Measurements from ENCODE around the gene CLIP3.
"Not testable (repeated sequence)": the region's sequence is repeated elsewhere in the genome, so short reads cannot be mapped to it uniquely, and the experiment has no call there.

Gene CLIP3

GRCh38 chr19:36046443-36047050 is 13.9 kb upstream of the CLIP3 start:
- DNase-seq: no peak

GRCh38 chr19:36043952-36044351 is 11.3 kb upstream of the CLIP3 start:
- no peak for DNase-seq

DNA sequence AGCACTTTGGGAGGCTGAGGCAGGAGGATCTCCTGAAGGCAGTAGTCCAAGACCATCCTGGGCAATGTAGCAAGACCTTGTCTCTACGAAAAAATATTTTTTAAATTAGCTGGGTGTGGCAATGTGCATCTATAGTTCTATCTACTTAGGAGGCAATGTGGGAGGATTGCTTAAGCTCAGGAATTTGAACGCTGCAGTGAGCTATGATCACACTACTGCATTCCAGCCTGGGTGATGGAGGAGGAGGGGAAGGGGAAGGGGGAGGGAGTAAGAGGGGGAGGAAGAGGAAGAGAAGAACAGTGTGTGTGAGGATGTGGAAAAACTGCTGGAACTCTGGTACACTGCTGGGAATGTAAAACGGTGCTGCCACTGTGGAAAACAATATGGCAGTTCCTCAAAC is 9.2 kb upstream of the CLIP3 start:
- DNase-seq: no peak

- not testable (repeated sequence) for DNase-seq
These were observed 8.4 kb upstream of the CLIP3 start for GRCh38 chr19:36041092-36041491.

DNA sequence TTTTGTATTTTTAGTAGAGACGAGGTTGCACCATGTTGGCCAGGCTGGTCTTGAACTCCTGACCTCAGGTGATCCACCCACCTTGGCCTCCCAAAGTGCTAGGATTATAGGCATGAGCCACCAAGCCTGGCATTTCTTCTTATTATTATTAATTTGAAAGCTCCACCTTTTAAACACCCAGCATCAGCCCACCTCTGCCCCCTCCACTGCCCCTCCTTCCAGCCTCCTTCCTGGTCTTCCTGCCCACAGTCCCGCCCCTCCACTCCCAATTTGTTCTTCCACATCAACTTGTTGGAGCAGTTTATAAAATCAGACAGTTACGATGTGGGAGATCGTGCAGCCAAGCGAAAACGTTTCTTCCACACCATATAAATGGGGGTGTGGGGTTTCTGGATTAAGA is 7.8 kb upstream of the CLIP3 start:
- DNase-seq: no peak

GRCh38 chr19:36031308-36031707 is 1.4 kb downstream of the CLIP3 start:
- no peak for DNase-seq

- no peak for DNase-seq
These were observed 2.2 kb downstream of the CLIP3 start for GRCh38 chr19:36030264-36031148.

DNA sequence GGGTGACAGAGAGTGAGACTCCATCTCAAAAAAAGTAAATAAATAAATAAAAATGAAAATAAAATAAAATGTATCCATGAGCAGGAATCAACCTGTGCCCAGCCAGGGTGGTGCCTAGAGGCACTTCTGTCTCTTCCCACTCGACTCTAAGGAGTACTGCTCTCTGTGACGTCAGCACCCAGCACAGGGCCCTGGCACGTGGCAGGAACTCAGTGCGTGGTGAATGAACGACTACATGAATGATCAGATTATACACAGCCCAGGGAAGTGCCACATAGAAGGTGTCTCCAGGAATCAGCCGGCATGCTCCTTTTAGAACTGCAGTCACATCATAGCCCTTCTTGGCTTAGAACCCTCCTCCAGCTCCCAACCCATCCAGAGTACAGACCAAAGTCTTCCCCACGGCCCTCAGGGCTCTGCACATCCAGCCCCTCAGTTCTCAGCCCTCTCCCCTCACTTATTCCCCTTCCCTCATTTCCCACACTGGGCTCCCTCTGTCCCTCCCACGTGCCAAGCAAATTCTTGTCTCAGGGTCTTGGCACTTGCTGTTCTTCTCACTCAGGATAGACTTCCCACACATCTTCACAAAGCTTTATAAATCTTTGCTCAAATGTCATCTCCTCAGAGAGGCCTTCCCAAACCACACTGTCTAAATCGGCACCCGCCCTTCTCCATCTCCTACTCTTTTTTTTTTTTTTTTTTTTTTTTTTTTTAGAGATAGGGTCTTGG is 4.2 kb downstream of the CLIP3 start:
- DNase-seq: no peak

- DNase-seq: no peak
These were observed 5.0 kb downstream of the CLIP3 start for GRCh38 chr19:36027696-36028095.

DNA sequence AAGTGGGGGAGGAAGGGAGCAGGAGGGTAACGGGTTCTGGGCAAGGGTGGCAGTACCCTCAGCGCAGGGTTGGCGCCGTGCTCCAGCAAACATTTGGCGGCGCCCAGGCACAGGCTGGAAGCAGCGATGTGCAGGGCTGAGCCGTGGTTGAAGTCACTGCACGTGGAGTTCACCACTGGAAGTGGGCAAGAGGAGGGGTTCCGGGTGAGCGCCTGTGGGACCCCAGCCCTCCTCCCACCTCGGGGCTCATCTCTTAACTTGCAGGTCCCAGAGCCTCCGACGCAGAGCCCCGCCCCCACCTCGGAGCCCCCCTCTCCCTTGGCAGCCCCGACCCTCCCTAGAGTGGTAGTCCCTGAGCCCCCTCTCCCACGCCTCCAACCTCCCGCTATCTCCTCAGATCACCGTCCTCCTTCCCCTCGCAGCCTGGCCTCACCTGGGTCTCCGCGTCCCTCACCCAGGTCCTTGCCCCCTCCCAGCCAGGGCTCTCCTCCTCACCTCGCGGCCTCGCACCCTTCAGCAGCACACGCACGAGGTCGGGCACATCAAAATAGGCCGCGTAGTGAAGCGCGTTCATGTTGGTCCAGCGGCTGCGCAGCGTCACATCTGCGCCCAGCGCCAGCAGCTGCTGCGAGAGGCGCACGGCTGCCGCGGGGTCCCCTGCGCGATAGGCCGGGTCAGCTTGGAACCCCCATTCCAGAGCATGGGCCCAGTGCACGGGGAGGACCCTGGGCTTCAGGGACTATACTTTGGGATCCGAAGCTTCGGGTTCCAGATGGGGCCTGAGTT is 6.4 kb downstream of the CLIP3 start:
- no peak for DNase-seq

DNA sequence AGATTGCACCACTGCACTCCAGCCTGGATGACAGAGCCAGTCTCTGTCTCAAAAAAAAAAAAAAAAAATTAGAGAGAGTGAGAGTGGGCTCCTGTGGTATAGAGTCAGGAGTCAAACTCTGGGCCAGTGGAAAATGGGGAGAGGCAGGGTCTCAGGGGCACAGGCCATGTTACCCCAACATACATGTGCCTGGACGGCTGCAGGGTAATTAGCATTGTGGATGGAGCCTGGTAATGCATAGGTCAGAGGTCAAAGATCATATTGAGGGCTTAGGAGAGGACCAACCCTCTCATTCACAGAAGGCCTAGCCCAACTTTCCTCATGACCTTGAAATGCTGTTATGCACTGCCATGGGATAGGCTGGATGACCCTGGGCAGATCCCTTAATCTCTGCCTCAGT is 7.1 kb downstream of the CLIP3 start:
- no peak for DNase-seq

DNA sequence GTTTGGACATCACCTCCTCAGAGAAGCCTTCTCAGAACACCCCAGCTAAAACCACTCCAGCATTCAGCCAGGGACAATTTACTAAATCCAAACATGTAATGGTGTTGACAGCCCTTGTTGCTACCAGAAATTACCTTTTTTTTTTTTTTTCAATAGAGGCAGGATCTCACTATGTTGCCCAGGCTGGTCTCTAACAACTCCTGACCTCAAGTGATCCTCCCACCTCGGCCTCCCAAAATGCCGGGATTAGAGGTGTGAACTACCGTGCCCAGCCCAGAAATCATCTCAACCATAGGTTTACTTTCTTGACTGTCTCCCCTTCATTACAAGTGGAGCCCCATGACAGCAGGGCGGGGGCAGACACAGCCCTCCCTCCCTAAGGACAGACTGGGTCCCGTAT is 9.2 kb downstream of the CLIP3 start:
- no peak for DNase-seq

DNA sequence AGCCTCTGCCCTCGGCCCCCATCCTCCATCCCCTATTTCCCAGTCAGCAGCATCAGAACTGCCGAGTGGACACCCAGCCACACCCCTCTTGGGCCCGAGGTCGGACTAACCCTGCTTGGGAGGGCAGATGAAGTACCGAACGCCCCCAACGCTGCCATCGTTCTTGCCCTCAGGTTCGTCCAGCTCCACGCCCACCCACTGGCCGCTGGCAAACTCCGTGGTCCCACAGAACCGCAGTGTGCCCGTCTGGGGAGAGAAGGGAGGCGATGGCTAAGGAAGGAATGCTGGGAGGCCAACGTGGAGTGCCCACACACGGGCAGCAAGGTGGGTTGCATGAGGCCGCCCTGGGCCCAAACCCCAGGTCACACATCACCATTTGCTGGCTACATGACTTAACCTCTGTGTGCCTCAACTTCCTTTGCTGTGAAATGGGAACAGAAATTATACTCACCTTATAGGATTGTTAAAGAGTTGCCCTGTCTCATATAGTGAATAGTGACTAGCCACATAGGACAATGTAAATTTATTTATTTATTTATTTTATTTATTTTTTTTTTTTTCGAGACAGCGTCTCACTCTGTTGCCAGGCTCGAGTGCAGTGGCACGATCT is 13.5 kb downstream of the CLIP3 start:
- DNase-seq: no peak

DNA sequence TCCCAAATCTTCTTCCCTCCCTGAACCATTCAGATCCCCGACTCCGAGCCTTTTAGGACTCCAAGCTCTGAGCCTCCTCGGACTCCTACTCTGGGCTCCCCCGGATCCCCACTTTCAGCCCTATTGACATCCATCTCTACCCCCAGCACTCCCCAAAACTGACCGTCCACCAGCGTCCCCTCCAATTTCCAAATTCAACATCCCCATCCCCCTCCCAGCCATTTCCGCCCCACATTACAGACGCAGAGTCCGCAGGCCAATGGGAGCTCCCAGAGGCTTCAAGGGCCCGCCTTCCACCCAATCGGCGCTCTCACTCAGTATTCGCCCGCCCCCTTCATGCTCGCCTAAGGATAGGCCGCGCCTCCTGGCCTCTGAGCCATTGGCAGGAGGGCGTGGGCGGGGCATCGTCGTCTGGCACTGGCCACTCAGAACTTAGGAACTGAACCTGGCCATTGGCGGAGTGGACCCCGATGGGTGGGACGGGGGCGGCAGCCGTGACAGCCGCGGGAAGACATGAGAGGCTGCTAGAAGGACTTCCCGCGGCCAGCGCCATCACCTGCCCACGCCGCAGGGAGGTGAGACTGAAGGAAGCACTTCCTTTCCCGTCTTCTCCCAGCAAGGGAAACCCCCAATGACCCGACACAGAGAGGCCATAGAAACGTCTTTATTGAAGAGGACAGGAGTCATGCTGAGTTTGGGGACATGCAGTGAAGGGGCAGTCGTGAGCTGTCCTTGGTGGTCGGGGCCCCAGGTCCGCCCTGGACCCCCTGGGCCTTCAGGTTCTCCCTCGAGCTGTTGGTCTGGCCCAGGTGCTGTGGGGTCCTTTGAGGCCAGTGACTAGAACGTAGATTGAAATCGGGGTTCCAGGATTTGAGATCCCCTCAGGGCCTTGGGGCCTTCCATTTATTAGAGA is 18.4 kb downstream of the CLIP3 start, which contains the start of gene ALKBH6:
TSS of gene ALKBH6 (minus strand) at position 202 of the 913 bp plus-strand sequence. CDS start 816 bp downstream, outside the sequence.
- DNase-seq: peak; percentile 94

- DNase-seq: no peak
These were observed 19.2 kb downstream of the CLIP3 start for GRCh38 chr19:36013280-36014011.

DNA sequence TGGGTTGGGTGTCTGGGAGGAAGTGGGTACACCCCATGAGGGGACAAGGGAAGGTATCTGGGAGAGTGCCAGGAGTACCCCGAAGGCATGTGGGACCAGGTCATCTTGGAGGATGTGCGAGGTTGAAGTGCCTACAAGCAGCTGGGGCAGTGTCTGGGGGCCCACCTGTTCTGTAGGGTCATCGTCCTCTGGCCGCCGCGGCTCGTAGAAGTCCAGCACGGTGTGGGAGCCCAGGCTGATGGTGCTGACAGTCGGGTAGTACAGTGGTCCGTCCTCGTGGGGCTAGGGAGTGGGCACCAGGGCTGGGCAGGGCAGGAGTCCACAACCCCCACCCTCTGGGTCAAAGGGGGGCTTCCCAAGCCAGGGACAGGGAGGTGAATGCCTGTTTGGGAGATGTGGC is 22.3 kb downstream of the CLIP3 start:
- DNase-seq: no peak

GRCh38 chr19:36009633-36010379 is 22.9 kb downstream of the CLIP3 start:
- DNase-seq: no peak

DNA sequence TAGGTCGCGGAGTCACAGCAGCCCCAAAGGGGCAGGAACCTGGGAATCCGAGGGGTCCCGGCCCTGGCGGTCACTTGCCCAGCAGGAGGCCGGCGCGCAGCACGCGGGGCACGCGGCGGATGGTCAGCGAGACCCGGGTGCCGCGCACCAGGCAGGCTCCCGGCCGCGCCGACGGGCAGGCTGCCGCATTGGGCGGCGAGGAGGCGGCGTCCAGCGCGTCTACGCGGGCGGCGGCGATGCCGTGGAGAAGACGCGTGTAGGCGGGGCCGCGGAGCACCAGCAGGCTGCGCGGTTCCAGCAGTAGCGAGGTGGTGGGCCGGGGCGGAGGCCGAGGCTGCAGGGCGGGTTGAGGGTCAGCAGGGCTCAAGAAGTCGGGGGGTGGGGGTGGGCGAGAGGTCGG is 23.5 kb downstream of the CLIP3 start:
- no peak for DNase-seq

- DNase-seq: no peak
These were observed 24.2 kb downstream of the CLIP3 start, which contains the start of gene SYNE4 for GRCh38 chr19:36008336-36008978. Gene SYNE4 (minus strand): TSS chr19:36008813. CDS start chr19:36008681, 132 bp downstream.

All from NCI-H1436 treated with DMSO at 0.1 percent for 48 hours (cell line).